ENCODE results near the gene STK26.

Gene STK26

DNA sequence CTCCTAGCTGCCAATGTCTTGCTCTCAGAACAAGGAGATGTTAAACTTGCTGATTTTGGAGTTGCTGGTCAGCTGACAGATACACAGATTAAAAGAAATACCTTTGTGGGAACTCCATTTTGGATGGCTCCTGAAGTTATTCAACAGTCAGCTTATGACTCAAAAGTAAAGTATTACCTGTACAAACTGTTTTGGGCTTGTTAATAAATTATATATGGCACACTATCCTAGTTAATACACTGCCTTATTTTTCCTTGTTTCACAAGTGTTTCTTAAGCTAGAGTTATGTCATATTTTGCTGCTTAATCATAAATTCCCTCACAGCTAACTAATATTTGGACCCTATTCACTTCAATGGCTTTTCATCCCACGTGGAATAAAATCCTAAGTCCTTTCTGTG, 45.3 kb downstream of the STK26 start:
- H3K4me3 ChIP-seq (ENCODE audit: low read depth, low read length), result no peak overlapping the region
- DNase-seq (ENCODE audit: low read depth), result no peak
- TF ChIP-seq MYC (IDR thresholded peaks at IDR 0.05; ENCODE audit: low read depth, low read length) (no peak), POLR2A (IDR thresholded peaks at IDR 0.05; ENCODE audit: extremely low read depth, insufficient read length) (no peak)
- TF ChIP-seq, protein P1, sequence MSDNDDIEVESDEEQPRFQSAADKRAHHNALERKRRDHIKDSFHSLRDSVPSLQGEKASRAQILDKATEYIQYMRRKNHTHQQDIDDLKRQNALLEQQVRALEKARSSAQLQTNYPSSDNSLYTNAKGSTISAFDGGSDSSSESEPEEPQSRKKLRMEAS (IDR thresholded peaks at IDR 0.05; ENCODE audit: low read depth, low read length), result no peak
- TF ChIP-seq, protein P2, sequence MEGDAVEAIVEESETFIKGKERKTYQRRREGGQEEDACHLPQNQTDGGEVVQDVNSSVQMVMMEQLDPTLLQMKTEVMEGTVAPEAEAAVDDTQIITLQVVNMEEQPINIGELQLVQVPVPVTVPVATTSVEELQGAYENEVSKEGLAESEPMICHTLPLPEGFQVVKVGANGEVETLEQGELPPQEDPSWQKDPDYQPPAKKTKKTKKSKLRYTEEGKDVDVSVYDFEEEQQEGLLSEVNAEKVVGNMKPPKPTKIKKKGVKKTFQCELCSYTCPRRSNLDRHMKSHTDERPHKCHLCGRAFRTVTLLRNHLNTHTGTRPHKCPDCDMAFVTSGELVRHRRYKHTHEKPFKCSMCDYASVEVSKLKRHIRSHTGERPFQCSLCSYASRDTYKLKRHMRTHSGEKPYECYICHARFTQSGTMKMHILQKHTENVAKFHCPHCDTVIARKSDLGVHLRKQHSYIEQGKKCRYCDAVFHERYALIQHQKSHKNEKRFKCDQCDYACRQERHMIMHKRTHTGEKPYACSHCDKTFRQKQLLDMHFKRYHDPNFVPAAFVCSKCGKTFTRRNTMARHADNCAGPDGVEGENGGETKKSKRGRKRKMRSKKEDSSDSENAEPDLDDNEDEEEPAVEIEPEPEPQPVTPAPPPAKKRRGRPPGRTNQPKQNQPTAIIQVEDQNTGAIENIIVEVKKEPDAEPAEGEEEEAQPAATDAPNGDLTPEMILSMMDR (IDR thresholded peaks at IDR 0.05; ENCODE audit: low read depth, low read length), result no peak

DNA sequence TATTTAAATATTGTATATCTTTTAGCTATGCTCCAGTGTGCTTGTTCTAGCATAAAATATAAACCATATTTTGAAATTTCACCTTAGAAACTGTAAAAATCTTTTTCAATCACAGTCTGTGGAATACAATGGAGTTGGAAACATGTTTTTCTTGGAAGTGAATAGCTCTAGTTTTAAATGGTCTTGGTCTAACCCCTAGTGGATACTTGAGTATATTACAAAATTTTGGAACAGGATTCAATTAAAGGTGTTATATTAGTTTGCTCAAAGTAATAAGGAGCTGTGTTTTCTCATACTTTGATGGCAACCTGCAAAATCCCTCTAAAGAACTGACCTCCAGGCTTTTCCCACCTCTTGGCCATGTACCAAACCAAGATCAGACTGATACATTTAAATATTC, 48.2 kb downstream of the STK26 start:
- DNase-seq (ENCODE audit: low read depth), result peak; percentile 4
- TF ChIP-seq, protein P2 (IDR thresholded peaks at IDR 0.05; ENCODE audit: low read depth, low read length), result no peak
- TF ChIP-seq, protein P1 (IDR thresholded peaks at IDR 0.05; ENCODE audit: low read depth, low read length), result no peak
- TF ChIP-seq POLR2A (IDR thresholded peaks at IDR 0.05; ENCODE audit: extremely low read depth, insufficient read length), result no peak
- no peak for TF ChIP-seq MYC (IDR thresholded peaks at IDR 0.05; ENCODE audit: low read depth, low read length)
- no peak overlapping the region for H3K4me3 ChIP-seq (ENCODE audit: low read depth, low read length)

DNA sequence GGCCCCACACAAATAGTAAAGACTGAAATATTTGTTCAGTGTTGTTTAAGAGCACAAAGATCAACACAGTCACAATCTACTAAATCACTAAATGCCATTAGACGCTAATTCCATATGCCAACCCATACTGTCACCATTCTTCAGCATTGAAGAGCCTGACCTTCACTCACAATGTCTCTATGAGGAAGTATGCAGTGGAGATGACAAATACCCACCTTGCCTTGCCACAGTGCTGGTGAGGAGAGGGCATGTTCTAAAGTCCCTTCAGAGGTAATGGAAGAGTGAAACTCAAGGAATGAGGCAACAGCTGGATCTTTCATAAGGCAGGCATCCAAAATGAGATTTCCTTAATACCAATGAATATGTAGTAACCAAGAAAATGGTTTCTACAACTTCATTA, 54.3 kb downstream of the STK26 start:
- no peak for DNase-seq (ENCODE audit: low read depth)
- TF ChIP-seq, protein P1 (IDR thresholded peaks at IDR 0.05; ENCODE audit: low read depth, low read length), result no peak
- TF ChIP-seq MYC (IDR thresholded peaks at IDR 0.05; ENCODE audit: low read depth, low read length), result no peak
- no peak for TF ChIP-seq POLR2A (IDR thresholded peaks at IDR 0.05; ENCODE audit: extremely low read depth, insufficient read length)
- TF ChIP-seq, protein P2 (IDR thresholded peaks at IDR 0.05; ENCODE audit: low read depth, low read length), result no peak
- no peak overlapping the region for H3K4me3 ChIP-seq (ENCODE audit: low read depth, low read length)

DNA sequence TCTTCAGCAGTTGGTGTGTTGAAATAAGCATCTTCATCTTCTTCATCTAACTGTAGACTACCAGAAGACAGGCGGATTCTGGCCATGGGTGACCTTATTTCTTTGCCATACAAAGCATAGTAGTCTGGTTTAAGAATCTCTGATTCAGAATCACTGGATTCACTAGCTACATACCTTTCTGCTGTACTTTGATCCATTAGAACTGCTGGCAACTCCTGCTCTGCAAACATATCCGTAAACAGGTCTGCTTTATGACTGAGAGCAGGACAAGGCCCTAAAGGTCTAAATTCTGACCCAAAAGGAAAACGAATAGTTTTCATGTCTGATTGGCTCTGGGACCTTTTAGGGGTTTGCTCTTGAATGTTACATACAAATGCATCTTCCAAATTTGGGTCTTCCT, 54.8 kb downstream of the STK26 start:
- no peak overlapping the region for H3K4me3 ChIP-seq (ENCODE audit: low read depth, low read length)
- TF ChIP-seq POLR2A (IDR thresholded peaks at IDR 0.05; ENCODE audit: extremely low read depth, insufficient read length), result no peak
- no peak for TF ChIP-seq MYC (IDR thresholded peaks at IDR 0.05; ENCODE audit: low read depth, low read length)
- TF ChIP-seq, protein P2 (IDR thresholded peaks at IDR 0.05; ENCODE audit: low read depth, low read length), result no peak
- TF ChIP-seq, protein P1 (IDR thresholded peaks at IDR 0.05; ENCODE audit: low read depth, low read length), result no peak

DNA sequence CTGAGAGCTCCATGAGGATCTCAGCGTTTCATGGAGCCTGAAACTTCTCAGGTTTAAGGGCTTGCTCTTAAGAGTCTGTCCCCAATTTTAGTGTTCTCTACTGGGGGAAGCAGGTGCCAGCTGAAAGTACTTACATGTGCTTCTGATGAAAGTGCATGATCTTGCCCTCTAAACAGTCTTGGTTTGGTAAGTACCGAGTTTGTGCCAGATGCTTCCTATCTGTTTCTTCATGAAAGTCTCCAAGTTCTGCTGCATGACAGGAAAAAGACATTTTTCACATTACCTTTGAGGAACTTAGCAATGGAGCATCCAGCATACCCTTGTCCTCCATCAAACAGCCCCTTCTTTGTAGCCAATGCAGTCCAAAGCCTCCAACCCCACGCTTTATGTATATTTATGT, 62.7 kb downstream of the STK26 start:
- no peak for DNase-seq (ENCODE audit: low read depth)

More for the DNA sequence above, 54.8 kb downstream of the STK26 start:
- no peak for DNase-seq (ENCODE audit: low read depth)

More for the DNA sequence above, 62.7 kb downstream of the STK26 start:
- H3K4me3 ChIP-seq (ENCODE audit: low read depth, low read length), result no peak overlapping the region
- TF ChIP-seq, protein P2 (IDR thresholded peaks at IDR 0.05; ENCODE audit: low read depth, low read length), result no peak
- TF ChIP-seq, protein P1 (IDR thresholded peaks at IDR 0.05; ENCODE audit: low read depth, low read length), result no peak
- TF ChIP-seq MYC (IDR thresholded peaks at IDR 0.05; ENCODE audit: low read depth, low read length) (no peak), POLR2A (IDR thresholded peaks at IDR 0.05; ENCODE audit: extremely low read depth, insufficient read length) (no peak)
